Breast epithelium (tissue), 3 donors: ENCODE data around the gene PLA2G3.

Source experiments
- POLR2AphosphoS5 ChIP-seq, 3 donors: sonication (generic); formaldehyde crosslinking; IDR thresholded peaks; one replicate each; pipeline ENCODE4 v1.6.1; 2017; ENCODE audit warnings: antibody characterized with exemption in 3 of 3
- TF ChIP-seq, protein P1 (sequence below), 3 donors: fragments of 450-650 bp; IDR thresholded peaks; one replicate each; pipeline ENCODE4 v1.5.1; 2016 to 2017; ENCODE audit warnings: antibody characterized with exemption in 3 of 3, mild to moderate bottlenecking in 3 of 3, moderate library complexity in 3 of 3

DNA sequence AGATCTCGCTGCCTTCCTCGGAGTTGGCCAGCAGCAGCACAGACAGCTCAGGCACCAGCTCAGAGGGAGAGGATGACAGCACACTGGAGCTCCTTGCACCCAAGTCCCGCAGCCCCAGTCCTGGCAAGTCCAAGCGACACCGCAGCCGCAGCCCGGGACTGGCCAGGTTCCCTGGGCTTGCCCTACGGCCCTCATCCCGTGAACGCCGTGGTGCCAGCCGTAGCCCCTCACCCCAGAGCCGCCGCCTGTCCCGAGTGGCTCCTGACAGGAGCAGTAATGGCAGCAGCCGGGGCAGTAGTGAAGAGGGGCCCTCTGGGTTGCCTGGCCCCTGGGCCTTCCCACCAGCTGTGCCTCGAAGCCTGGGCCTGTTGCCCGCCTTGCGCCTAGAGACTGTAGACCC is 6.4 kb downstream of the PLA2G3 start:
- TF ChIP-seq, protein P1, sequence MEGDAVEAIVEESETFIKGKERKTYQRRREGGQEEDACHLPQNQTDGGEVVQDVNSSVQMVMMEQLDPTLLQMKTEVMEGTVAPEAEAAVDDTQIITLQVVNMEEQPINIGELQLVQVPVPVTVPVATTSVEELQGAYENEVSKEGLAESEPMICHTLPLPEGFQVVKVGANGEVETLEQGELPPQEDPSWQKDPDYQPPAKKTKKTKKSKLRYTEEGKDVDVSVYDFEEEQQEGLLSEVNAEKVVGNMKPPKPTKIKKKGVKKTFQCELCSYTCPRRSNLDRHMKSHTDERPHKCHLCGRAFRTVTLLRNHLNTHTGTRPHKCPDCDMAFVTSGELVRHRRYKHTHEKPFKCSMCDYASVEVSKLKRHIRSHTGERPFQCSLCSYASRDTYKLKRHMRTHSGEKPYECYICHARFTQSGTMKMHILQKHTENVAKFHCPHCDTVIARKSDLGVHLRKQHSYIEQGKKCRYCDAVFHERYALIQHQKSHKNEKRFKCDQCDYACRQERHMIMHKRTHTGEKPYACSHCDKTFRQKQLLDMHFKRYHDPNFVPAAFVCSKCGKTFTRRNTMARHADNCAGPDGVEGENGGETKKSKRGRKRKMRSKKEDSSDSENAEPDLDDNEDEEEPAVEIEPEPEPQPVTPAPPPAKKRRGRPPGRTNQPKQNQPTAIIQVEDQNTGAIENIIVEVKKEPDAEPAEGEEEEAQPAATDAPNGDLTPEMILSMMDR (IDR thresholded peaks at IDR 0.05), result no peak
- TF ChIP-seq POLR2AphosphoS5 (IDR thresholded peaks at IDR 0.05), result no peak
